ENCODE measurements around the gene TRNAU1AP.
A peak's percentile ranks its signal among the peaks of the same experiment; 100 is the strongest.
"Not testable (repeated sequence)": the region's sequence is repeated elsewhere in the genome, so short reads cannot be mapped to it uniquely, and the experiment has no call there.

The TRNAU1AP gene

GRCh38 chr1:28514445-28514933 is 38.4 kb upstream of the TRNAU1AP start:
- not testable (repeated sequence) for H3K9me3 ChIP-seq (ENCODE audit: control insufficient read depth, low read length)
- peaks cover 14% of the 10 kb centered on the region for H3K36me3 ChIP-seq (ENCODE audit: control insufficient read depth, insufficient read depth, low read length)

GRCh38 chr1:28516518-28516956 is 36.3 kb upstream of the TRNAU1AP start:
- Histone ChIP-seq H3K4me1 (ENCODE audit: control insufficient read depth, insufficient read depth, low read length) (peaks cover 15% of the 10 kb centered on the region), H3K27me3 (ENCODE audit: control insufficient read depth, insufficient read depth, low read length) (no peaks in the 10 kb centered on the region), H3K4me3 (ENCODE audit: low read length) (no peak overlapping the region), H3K36me3 (ENCODE audit: control insufficient read depth, insufficient read depth, low read length) (no peaks in the 10 kb centered on the region), H3K9ac (ENCODE audit: low read length) (no peak overlapping the region), H3K9me3 (ENCODE audit: control insufficient read depth, low read length) (no peaks in the 10 kb centered on the region)

More at GRCh38 chr1:28514445-28514933, 38.4 kb upstream of the TRNAU1AP start:
- not testable (repeated sequence) for H3K4me3 ChIP-seq (ENCODE audit: low read length); H3K9ac ChIP-seq (ENCODE audit: low read length); H3K27me3 ChIP-seq (ENCODE audit: control insufficient read depth, insufficient read depth, low read length)
- peaks cover 31% of the 10 kb centered on the region for H3K4me1 ChIP-seq (ENCODE audit: control insufficient read depth, insufficient read depth, low read length)

GRCh38 chr1:28517649-28517999 is 35.3 kb upstream of the TRNAU1AP start:
- H3K27me3 ChIP-seq (ENCODE audit: control insufficient read depth, insufficient read depth, low read length) = no peaks in the 10 kb centered on the region
- H3K4me1 ChIP-seq (ENCODE audit: control insufficient read depth, insufficient read depth, low read length) = peaks cover 15% of the 10 kb centered on the region
- H3K9ac ChIP-seq (ENCODE audit: low read length) = peak overlapping the region; percentile 59
- H3K36me3 ChIP-seq (ENCODE audit: control insufficient read depth, insufficient read depth, low read length) = no peaks in the 10 kb centered on the region
- no peaks in the 10 kb centered on the region for H3K9me3 ChIP-seq (ENCODE audit: control insufficient read depth, low read length)
- H3K4me3 ChIP-seq (ENCODE audit: low read length) = peak overlapping the region; percentile 28

GRCh38 chr1:28518000-28518744 is 34.7 kb upstream of the TRNAU1AP start:
- Histone ChIP-seq H3K36me3 (ENCODE audit: control insufficient read depth, insufficient read depth, low read length) (no peaks in the 10 kb centered on the region), H3K27me3 (ENCODE audit: control insufficient read depth, insufficient read depth, low read length) (no peaks in the 10 kb centered on the region), H3K9me3 (ENCODE audit: control insufficient read depth, low read length) (no peaks in the 10 kb centered on the region), H3K4me3 (ENCODE audit: low read length) (peak overlapping the region; percentile 48), H3K9ac (ENCODE audit: low read length) (peak overlapping the region; percentile 60), H3K4me1 (ENCODE audit: control insufficient read depth, insufficient read depth, low read length) (peaks cover 15% of the 10 kb centered on the region)

- H3K9ac ChIP-seq (ENCODE audit: low read length) = peak overlapping the region; percentile 60
- H3K27me3 ChIP-seq (ENCODE audit: control insufficient read depth, insufficient read depth, low read length) = no peaks in the 10 kb centered on the region
- no peaks in the 10 kb centered on the region for H3K9me3 ChIP-seq (ENCODE audit: control insufficient read depth, low read length)
- H3K4me1 ChIP-seq (ENCODE audit: control insufficient read depth, insufficient read depth, low read length) = peaks cover 15% of the 10 kb centered on the region
- peak overlapping the region; percentile 48 for H3K4me3 ChIP-seq (ENCODE audit: low read length)
- no peaks in the 10 kb centered on the region for H3K36me3 ChIP-seq (ENCODE audit: control insufficient read depth, insufficient read depth, low read length)
Observed at GRCh38 chr1:28518745-28519341, 34.0 kb upstream of the TRNAU1AP start.

- Histone ChIP-seq H3K27me3 (ENCODE audit: control insufficient read depth, insufficient read depth, low read length) (no peaks in the 10 kb centered on the region), H3K4me3 (ENCODE audit: low read length) (no peak overlapping the region), H3K36me3 (ENCODE audit: control insufficient read depth, insufficient read depth, low read length) (no peaks in the 10 kb centered on the region), H3K9me3 (ENCODE audit: control insufficient read depth, low read length) (no peaks in the 10 kb centered on the region), H3K4me1 (ENCODE audit: control insufficient read depth, insufficient read depth, low read length) (peaks cover 15% of the 10 kb centered on the region), H3K9ac (ENCODE audit: low read length) (no peak overlapping the region)
Observed at GRCh38 chr1:28519946-28520725, 32.7 kb upstream of the TRNAU1AP start.

GRCh38 chr1:28520796-28521195 is 32.1 kb upstream of the TRNAU1AP start:
- H3K9me3 ChIP-seq (ENCODE audit: control insufficient read depth, low read length); H3K27me3 ChIP-seq (ENCODE audit: control insufficient read depth, insufficient read depth, low read length): not testable (repeated sequence)
- peaks cover 15% of the 10 kb centered on the region for H3K4me1 ChIP-seq (ENCODE audit: control insufficient read depth, insufficient read depth, low read length)

GRCh38 chr1:28521502-28522164 is 31.3 kb upstream of the TRNAU1AP start:
- Histone ChIP-seq H3K4me3 (ENCODE audit: low read length) (no peak overlapping the region), H3K9ac (ENCODE audit: low read length) (no peak overlapping the region), H3K36me3 (ENCODE audit: control insufficient read depth, insufficient read depth, low read length) (no peaks in the 10 kb centered on the region), H3K27me3 (ENCODE audit: control insufficient read depth, insufficient read depth, low read length) (no peaks in the 10 kb centered on the region), H3K4me1 (ENCODE audit: control insufficient read depth, insufficient read depth, low read length) (peaks cover 15% of the 10 kb centered on the region), H3K9me3 (ENCODE audit: control insufficient read depth, low read length) (no peaks in the 10 kb centered on the region)

More at GRCh38 chr1:28520796-28521195, 32.1 kb upstream of the TRNAU1AP start:
- not testable (repeated sequence) for H3K4me3 ChIP-seq (ENCODE audit: low read length); H3K9ac ChIP-seq (ENCODE audit: low read length); H3K36me3 ChIP-seq (ENCODE audit: control insufficient read depth, insufficient read depth, low read length)

- not testable (repeated sequence) for H3K4me3 ChIP-seq (ENCODE audit: low read length); H3K9ac ChIP-seq (ENCODE audit: low read length); H3K9me3 ChIP-seq (ENCODE audit: control insufficient read depth, low read length); H3K27me3 ChIP-seq (ENCODE audit: control insufficient read depth, insufficient read depth, low read length); H3K36me3 ChIP-seq (ENCODE audit: control insufficient read depth, insufficient read depth, low read length)
- peaks cover 14% of the 10 kb centered on the region for H3K4me1 ChIP-seq (ENCODE audit: control insufficient read depth, insufficient read depth, low read length)
Observed at GRCh38 chr1:28522537-28522936, 30.3 kb upstream of the TRNAU1AP start.

GRCh38 chr1:28525002-28525642 is 27.8 kb upstream of the TRNAU1AP start:
- H3K9ac ChIP-seq (ENCODE audit: low read length); H3K4me1 ChIP-seq (ENCODE audit: control insufficient read depth, insufficient read depth, low read length); H3K9me3 ChIP-seq (ENCODE audit: control insufficient read depth, low read length); H3K27me3 ChIP-seq (ENCODE audit: control insufficient read depth, insufficient read depth, low read length); H3K36me3 ChIP-seq (ENCODE audit: control insufficient read depth, insufficient read depth, low read length); H3K4me3 ChIP-seq (ENCODE audit: low read length): not testable (repeated sequence)

GRCh38 chr1:28526886-28527285 is 26.0 kb upstream of the TRNAU1AP start:
- no peak overlapping the region for H3K9ac ChIP-seq (ENCODE audit: low read length)
- no peaks in the 10 kb centered on the region for H3K4me1 ChIP-seq (ENCODE audit: control insufficient read depth, insufficient read depth, low read length)
- H3K36me3 ChIP-seq (ENCODE audit: control insufficient read depth, insufficient read depth, low read length) = no peaks in the 10 kb centered on the region
- no peaks in the 10 kb centered on the region for H3K9me3 ChIP-seq (ENCODE audit: control insufficient read depth, low read length)
- no peak overlapping the region for H3K4me3 ChIP-seq (ENCODE audit: low read length)
- H3K27me3 ChIP-seq (ENCODE audit: control insufficient read depth, insufficient read depth, low read length) = no peaks in the 10 kb centered on the region
